ENCODE results near the gene PTGDS. TPM values are rescaled to one million over a fixed set of nuclear protein-coding genes. Genes with fewer than 3 reads are reported as not detected.
A peak's percentile ranks its signal among the peaks of the same experiment; 100 is the strongest.
"Not testable (repeated sequence)": the region's sequence is repeated elsewhere in the genome, so short reads cannot be mapped to it uniquely, and the experiment has no call there.

PTGDS gene
- total RNA-seq, 2 experiments from 2014 or later, result 40.6 to 41.0 TPM

DNA sequence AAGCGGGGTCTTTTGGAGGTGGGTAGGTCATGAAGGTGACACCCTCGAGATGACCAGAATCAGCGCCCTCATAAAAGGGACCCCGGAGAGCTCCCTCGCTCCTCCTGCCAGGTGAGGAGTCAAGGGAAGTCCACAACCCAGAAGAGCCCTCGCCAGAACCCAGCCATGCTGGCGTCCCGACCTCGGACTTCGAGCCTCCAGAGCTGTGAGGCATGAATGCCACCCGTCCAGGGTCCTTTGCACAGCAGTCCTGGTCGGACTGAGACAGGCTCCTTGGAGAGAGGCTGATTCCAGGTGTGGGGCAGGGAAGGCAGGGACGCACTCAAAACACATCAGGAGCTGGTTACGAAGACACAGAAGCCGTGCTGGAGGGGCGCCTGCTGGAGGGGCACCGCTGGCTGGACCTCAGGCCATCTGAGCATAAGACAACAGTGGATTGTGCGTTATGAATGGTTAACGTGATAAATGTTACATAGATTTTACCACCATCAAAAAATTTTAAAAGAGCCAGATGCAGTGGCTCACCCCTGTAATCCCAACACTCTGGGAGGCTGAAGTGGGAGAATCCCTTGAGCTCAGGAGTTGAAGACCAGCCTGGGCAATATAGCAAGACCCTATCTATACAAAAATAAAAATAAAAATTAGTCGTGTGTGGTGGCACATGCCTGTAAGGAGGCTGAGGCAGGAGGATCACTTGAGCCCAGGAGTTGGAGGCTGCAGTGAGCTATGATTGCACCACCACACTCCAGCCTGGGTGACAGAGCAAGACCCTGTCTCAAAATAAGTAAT lies 24.7 kb downstream of the PTGDS start:
- Histone ChIP-seq H3K9me3 (ENCODE audit: control insufficient read depth in 1 of 2, insufficient read depth in 1 of 2, low read length in 2 of 2) (no peaks in the 10 kb centered on the region), H3K4me3 (ENCODE audit: low read length) (no peak overlapping the region), H3K27me3 (ENCODE audit: control insufficient read depth in 1 of 2, insufficient read depth in 2 of 2, low read length in 2 of 2) (peaks cover 0 to 4% of the 10 kb centered on the region in 2 experiments), H3K4me1 (ENCODE audit: insufficient read depth, low read length) (peaks cover 41% of the 10 kb centered on the region), H3K27ac (ENCODE audit: low read depth in 1 of 2, low read length in 2 of 2) (no peak overlapping the region), H3K36me3 (ENCODE audit: insufficient read depth, low read length) (no peaks in the 10 kb centered on the region)
- H3K27me3 Mint-ChIP-seq, result peaks cover 10% of the 10 kb centered on the region
- no peak overlapping the region for H3K4me3 Mint-ChIP-seq
- peaks cover 19% of the 10 kb centered on the region for H3K4me1 Mint-ChIP-seq (ENCODE audit: low read depth)
- ATAC-seq (ENCODE audit: poor library complexity), result no peak
- no peak for DNase-seq
- no peak overlapping the region for H3K27ac Mint-ChIP-seq
- ChIA-PET POLR2A (interaction anchor here (0.6 kb wide), 1 partner anchor 42 kb away, joined by 3 read pairs; no protein-coding TSS in a partner anchor), CTCF (interaction anchor here (0.9 kb wide), 1 partner anchor 27 kb away, joined by 3 read pairs; no protein-coding TSS in a partner anchor)
- H3K9me3 Mint-ChIP-seq, result no peaks in the 10 kb centered on the region
- H3K36me3 Mint-ChIP-seq (ENCODE audit: low read depth), result no peaks in the 10 kb centered on the region
- intact Hi-C loops (cut with DNase I, micrococcal nuclease), result no loop called here
- TF ChIP-seq, protein P1, sequence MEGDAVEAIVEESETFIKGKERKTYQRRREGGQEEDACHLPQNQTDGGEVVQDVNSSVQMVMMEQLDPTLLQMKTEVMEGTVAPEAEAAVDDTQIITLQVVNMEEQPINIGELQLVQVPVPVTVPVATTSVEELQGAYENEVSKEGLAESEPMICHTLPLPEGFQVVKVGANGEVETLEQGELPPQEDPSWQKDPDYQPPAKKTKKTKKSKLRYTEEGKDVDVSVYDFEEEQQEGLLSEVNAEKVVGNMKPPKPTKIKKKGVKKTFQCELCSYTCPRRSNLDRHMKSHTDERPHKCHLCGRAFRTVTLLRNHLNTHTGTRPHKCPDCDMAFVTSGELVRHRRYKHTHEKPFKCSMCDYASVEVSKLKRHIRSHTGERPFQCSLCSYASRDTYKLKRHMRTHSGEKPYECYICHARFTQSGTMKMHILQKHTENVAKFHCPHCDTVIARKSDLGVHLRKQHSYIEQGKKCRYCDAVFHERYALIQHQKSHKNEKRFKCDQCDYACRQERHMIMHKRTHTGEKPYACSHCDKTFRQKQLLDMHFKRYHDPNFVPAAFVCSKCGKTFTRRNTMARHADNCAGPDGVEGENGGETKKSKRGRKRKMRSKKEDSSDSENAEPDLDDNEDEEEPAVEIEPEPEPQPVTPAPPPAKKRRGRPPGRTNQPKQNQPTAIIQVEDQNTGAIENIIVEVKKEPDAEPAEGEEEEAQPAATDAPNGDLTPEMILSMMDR (IDR thresholded peaks at IDR 0.05), result no peak

DNA sequence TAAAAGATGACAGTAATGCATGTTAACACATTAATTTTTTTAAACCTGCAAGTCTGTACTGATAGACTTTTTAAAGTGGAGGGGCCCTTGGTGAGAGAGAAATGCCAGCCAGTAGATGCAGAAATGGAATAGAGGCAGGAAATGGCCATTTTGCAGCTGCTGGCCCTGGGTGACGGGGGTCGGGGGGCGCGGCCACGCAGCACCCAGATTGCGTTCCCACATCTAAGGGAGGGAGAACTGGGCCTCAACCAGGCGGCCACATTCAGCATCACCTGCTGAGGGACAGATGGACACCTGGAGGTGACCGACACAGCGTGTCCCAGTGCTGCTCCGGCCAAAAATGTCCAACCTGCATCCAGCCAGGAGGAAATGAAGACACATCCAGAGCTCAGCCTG lies 25.3 kb downstream of the PTGDS start:
- ChIA-PET CTCF (no interaction called here), POLR2A (no interaction called here)
- Histone ChIP-seq H3K27me3 (ENCODE audit: control insufficient read depth in 1 of 2, insufficient read depth in 2 of 2, low read length in 2 of 2) (peaks cover 0 to 1% of the 10 kb centered on the region in 2 experiments), H3K9me3 (ENCODE audit: control insufficient read depth in 1 of 2, insufficient read depth in 1 of 2, low read length in 2 of 2) (no peaks in the 10 kb centered on the region), H3K4me3 (ENCODE audit: low read length) (no peak overlapping the region), H3K36me3 (ENCODE audit: insufficient read depth, low read length) (no peaks in the 10 kb centered on the region), H3K27ac (ENCODE audit: low read depth in 1 of 2, low read length in 2 of 2) (no peak overlapping the region), H3K4me1 (ENCODE audit: insufficient read depth, low read length) (peaks cover 35% of the 10 kb centered on the region)
- TF ChIP-seq, protein P1 (IDR thresholded peaks at IDR 0.05), result no peak
- Mint-ChIP-seq H3K4me1 (ENCODE audit: low read depth) (peaks cover 16% of the 10 kb centered on the region), H3K27me3 (peaks cover 7% of the 10 kb centered on the region), H3K4me3 (no peak overlapping the region), H3K9me3 (no peaks in the 10 kb centered on the region), H3K36me3 (ENCODE audit: low read depth) (no peaks in the 10 kb centered on the region), H3K27ac (no peak overlapping the region)
- intact Hi-C loops (cut with DNase I, micrococcal nuclease), result no loop called here
- DNase-seq (no peak), ATAC-seq (ENCODE audit: poor library complexity) (no peak)

DNA sequence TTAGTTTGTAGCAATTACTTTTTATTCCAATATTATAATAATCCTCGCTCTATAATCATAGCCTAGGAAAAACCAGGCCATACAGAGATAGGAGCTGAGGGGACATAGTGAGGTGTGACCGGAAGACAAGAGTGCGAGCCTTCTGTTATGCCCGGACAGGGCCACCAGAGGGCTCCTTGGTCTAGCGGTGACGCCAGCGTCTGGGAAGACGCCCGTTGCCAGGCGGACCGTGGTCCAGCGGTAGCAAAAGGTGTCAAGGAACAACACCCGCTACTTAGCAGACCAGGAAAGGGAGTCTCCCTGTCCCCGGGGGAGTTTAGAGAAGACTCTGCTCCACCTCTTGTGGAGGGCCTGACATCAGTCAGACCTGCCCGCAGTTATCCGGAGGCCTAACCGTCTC lies 27.0 kb downstream of the PTGDS start:
- DNase-seq, result peak in 1 of 14 experiments; percentile 24
- H3K4me3 ChIP-seq (ENCODE audit: low read length); H3K4me1 Mint-ChIP-seq (ENCODE audit: low read depth); H3K36me3 ChIP-seq (ENCODE audit: insufficient read depth, low read length); ATAC-seq (ENCODE audit: poor library complexity); H3K27ac ChIP-seq (ENCODE audit: low read depth in 1 of 2, low read length in 2 of 2); H3K9me3 Mint-ChIP-seq; H3K27me3 ChIP-seq (ENCODE audit: control insufficient read depth in 1 of 2, insufficient read depth in 2 of 2, low read length in 2 of 2); H3K9me3 ChIP-seq (ENCODE audit: control insufficient read depth in 1 of 2, insufficient read depth in 1 of 2, low read length in 2 of 2); H3K4me3 Mint-ChIP-seq; H3K27ac Mint-ChIP-seq; H3K36me3 Mint-ChIP-seq (ENCODE audit: low read depth); H3K27me3 Mint-ChIP-seq; POLR2A ChIA-PET: not testable (repeated sequence)
- TF ChIP-seq, protein P1 (IDR thresholded peaks at IDR 0.05), result peak; percentile 35
- CTCF ChIA-PET, result interaction anchor here (1.2 kb wide), 1 partner anchor 31 kb away, joined by 7 read pairs; no protein-coding TSS in a partner anchor
- intact Hi-C loops (cut with DNase I, micrococcal nuclease), result loop anchor here in 1 of 2 experiments (2.0 kb wide), 1 partner anchor 31 kb away; no protein-coding TSS in a partner anchor
- peaks cover 19% of the 10 kb centered on the region for H3K4me1 ChIP-seq (ENCODE audit: insufficient read depth, low read length)

All from CD4-positive, alpha-beta T cell (primary cell).